T-helper 22 cell (primary cell): ENCODE measurements around the gene MED20.

Experiments
- DNase-seq: peaks from one replicate; pipeline ENCODE4 v3.0.0-alpha.2; 2020; ENCODE audit warnings: low read depth

Gene MED20

DNA sequence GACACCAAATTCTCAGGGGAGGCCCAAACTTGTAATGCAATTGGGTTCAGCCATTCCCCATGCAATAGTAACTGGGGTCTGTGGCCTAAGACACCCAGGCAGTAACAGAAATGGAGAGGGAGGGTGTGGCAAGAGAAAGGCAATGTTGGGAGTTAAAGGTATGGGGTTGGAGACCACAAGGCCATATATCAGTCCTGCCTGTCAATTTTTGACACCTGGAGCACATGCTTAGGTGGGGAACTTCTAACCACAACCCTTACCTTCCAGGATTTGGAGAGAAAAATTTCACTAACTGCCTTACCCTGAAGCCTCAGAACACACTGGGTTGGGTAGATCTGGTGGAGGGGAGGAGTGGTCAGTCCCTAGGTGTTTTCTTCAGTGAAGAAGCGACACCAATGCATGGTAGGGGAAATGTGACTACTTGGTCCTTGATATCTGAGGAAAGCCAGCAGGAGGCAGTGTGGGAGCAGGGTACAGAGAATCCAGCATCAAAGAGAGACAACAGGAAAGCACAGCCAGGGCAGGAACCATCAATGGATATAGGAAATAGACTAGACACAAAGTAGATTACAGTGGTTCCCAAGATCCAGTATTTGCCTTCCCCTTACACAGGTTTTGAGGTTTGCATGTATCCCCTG, 18.9 kb downstream of the MED20 start:
- peak; percentile 14 for DNase-seq

DNA sequence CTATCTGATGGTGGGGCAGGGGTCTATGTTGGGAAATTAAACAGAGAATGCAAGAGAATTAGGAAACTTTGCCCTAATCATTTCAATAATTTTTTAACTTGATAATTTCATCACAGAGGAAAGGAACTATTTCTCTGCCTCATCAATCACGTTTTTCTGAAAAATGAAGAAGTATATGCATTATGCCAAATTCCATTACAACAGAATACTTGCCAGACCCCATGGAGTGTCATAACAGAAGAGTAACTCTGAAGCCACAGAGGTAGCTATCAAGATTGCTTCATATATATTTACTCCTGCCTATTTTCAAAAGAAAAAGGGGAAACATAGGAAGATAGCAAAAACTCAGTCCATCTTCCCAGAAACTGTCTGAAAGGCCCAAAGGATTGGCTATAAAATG, 20.1 kb downstream of the MED20 start:
- no peak for DNase-seq

DNA sequence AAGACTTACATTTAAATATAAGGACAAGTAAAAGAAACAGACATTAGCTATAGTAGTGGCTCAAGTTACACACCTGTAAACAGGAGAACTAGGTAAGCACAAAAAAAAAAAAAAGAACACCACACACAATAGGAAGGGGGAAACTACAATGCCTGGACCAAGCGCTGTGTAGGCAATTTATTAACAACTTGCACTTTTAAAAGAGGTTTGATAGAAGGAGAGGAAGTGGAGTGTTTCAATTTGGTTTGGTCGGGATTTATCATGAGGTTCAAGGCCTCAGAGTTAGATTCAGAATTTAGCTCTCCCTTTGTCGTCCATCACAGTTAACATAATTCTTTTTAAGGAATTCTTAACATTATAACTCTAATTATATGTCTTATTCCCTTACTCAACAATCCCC, 24.7 kb downstream of the MED20 start:
- no peak for DNase-seq

DNA sequence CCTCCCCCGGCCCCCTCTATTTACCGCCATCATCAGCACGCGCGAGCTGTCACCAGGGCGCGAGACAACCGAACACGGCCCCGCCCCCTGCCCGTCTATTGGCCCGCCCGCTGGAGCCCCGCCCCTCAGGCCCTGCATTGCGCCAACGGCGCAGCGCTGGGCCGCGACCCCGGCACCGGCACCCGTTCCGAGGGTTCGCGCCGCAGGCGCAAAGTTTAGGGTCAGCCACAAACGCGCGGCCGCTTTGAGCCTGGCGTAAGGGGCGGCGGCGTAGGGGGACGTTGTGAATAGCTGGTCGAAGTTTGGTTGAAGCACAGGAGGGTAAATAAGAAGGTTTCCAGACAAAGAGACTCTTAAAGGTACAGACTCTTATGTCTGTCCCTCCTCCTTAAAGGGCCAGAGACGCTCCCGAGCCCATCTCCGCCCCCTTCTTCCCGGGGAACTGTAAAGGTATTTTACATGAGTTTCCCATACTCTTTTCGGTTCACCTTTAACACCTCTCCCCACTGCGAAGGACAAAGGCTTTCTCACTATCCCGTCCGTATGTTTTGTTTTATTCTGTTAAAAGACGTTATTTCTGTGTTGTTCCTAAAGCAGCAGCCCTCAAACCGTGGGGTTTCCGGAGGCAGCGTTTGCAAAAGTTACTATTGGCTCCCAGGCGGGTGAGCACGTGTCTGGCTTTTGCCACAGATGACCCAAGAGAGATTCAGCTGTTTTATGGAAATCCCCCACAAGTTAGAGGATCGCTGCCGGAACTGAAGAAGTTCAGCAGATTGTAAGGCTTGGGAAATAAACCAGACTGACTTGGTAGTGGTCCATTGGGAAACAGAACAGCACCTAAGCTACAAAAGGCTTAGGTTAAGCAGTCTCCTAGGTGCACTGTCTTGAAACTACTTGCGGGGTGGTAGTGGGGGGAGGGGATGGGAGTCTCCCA, 25.4 kb downstream of the MED20 start, which contains the start of gene USP49:
TSS of gene USP49 (minus strand) at position 76 of the 934 bp plus-strand sequence. CDS start 88,392 bp downstream, outside the sequence.
- peak; percentile 84 for DNase-seq

DNA sequence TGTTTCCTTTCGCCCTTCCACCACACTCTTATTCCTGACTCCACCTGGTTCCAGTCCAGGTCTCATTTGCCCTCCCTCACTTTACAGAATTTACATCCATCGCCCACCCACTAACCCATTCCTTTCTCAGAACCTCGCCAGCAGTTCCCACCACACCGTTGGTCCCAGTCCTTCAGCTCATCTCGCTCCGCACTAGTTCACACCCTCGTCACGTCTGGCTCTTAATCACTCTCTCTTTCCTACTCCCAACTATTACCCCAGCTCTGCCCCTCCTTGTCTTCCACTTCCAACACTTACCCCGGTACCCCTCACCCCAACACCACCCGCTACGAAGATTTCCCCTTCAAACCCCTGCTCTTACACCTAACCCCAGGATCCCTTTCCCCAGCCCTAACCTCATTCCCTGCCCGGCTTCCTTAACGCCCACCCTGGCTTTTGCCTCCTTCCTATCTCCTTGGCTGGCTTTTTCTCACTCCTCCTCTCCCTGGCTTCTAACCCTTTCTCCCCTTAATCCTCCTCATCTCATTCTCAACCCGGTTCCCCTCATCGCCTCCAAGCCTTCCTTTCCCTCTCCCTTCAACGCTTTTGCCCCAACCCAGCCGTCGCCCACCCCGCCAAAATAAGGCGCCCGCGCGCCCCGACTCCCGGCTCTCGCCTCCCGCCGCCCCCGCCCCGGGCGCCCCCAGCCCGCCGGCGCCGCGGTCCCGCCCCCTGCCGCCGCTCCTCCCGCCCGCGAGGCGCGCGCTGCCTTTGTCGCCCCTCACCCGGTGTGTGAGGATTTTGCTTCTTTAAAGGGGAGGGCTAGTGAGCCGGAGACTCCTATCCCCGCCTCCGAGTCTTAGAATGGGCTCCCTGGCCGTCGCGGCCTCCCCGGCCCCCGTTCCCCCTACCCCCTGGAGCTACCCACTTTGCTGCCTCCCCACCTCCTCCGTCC, 26.3 kb downstream of the MED20 start:
- DNase-seq: no peak

DNA sequence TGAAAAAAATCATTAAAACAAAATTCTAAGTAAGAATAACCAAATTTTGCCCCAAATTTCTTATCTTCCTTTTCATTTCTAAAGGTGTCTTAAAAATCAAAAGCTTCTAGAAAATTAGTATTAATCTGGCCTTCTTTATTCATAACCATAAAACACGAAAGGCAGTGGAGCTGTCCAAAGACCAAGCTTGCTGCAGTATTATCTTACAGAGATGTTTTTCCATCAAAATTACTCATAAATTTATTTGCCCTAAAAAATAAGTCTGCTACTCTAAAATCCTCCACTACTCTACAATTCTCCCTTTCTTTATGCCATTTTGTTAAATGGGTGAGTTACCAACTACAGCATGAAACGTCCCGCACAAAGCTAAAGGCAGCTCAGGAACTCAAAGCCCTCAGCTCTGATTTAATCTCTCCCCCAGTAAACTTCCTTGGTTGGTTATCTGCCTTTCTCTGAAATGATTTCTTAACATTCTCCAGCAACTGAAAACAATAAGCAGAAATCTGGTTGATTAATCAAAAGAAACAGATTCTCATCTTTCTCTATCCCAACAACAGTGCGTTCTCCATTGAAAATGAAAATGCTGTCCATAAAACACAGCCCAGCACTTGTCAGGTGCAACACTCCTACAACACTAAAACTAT, 27.9 kb downstream of the MED20 start:
- no peak for DNase-seq

DNA sequence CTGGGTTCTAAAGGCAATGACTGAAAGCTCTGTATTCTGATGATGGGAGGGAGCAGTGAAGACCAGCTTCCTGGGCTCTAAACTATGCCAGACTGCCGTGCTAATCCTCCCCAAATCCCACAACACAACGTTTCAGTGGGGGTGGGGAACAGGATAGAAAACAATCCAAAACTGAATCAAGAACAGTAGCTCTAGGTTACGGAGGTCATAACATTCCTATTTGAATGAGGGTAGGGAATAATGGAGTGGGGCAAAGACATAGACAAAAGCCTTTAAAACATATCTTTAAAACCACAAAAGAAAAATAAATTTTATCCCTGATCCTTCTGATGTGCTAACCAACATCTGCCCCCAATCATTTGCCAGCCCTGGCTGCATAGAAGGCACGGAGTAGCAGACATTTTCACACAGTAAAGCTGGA, 33.6 kb downstream of the MED20 start:
- no peak for DNase-seq

DNA sequence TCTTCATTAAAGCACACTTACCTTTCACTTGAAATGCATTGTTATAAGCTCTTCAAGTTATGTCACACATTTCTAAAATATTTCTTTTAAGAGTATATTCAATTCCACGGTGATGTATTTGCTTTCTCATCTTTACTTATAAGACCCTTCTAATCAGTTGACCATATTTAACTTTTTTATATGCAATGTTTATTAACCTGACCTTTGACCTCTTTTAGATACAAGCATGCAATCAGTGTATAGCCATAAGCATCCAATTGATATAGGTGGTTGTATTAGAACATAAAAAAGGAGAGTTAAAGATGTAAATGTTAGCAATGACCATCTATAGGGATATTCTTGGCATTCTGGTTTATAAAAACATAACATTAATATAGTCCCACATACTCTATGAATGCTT, 35.0 kb downstream of the MED20 start:
- DNase-seq: no peak

DNA sequence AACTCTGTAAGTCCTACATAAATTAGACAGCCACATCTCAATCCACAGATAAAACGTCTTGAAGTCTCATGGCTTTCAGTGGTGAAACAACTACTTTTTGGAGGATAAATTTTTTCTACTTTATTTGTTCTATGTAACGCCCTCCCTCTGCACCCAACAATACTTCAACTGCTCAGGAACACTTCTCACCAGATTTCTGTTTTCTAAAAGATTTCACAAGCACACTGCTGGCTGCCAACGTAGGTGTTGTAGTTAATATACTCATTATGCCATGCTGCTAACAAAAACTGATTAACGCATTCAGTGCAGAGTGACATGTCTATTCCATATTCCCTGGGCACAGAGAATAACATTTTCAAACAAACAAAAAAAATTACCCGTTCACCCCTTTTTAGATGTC, 36.0 kb downstream of the MED20 start:
- DNase-seq: no peak

DNA sequence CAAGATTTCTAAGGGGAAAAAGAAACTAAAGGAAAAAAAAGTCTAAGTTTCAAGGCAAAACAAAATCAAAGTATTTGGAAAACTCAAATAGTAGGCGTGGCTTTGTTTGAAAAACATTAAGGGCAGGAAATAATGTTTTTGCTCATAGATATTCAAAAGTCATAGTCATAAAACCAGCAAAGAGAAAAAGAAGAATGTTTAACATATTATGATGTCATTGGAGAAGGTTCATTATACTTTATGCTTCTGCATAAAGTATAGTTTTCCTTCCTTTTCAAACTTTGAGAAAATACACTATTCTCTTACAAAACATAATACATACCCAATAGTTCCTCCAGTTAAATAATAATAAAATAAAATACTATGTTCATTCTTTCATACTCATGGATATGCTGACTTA, 39.4 kb downstream of the MED20 start:
- DNase-seq: no peak

DNA sequence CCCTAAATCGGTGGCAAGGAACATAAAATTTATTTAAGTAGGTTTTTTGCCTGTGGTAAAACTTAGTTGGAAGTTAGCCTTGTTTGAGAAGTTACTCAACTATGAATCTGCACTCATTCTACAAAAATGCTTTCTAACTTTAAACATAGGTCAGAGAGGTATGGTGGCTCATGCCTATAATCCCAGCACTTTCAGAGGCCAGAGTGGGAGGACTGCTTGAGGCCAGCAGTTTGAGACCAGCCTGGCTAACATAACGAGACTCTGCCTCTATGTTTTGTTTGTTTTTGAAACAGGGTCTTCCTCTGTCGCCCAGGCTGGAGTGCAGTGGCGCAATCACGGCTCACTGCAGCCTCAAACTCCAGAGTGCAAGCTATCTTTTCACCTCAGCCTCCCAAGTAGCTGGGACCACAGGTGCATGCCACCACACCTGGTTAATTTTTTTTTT, 42.0 kb downstream of the MED20 start:
- DNase-seq: no peak

DNA sequence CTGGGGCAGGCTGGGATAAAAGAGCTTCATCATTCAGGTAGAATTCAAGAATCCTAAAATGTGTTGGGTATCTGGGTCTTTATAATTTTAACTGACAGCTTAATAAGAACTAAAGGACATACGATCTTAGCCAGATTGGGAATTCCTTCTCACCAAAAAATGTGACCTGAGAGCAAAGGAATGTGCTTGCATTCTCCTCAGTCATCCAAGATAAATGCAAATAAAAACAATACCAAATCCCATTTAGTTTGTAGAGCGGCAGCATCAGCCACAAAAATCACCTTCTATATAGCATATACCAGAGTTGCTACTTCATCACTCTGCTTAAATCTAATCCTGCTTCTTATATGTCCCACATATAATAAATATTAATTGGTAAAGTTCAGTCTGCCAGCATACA, 42.7 kb downstream of the MED20 start:
- no peak for DNase-seq

DNA sequence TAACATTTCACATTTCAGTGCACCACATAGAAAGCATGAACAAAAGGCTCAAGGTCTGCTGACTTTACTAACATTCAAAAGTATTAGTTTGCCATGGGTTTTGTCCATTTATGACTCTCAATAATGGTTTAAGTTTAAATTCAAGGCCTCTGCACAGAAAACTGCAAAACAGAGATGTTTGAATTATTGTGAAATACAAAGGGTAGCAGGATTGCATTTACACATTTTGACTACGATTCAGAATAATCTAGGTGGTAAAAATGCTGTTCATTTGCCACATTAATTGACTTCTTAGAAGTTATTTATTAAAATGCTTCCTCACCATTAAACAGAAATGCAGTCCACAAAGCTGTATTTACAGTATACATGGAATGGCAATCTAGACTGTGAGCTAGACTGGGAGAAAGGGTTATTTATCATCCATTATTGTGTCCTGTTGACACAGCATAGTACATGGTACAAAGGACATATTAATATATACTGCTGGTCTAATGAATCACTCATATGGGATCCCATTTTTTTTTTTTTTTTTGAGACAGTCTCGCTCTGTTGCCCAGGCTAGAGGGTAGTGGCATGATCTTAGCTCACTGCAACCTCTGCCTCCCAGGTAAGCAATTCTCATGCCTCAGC, 43.8 kb downstream of the MED20 start:
- DNase-seq: no peak

DNA sequence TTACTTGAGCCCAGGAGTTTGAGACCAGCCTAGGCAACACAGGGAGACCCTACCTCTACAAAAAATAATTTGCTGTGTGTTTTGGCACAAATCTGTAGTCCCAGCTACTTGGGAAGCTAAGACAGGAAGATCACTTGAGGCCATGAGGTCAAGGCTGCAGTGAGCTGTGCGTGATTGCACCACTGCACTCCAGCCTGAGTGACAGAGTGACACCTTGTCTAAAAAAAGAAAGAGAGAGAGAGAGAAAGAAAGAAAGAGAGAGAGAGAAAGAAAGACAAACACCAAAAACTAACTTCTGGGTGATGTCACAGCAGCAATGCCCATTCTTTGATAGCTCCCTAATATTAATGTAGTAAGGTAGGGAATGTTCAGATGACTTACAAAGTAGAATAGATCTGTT, 46.2 kb downstream of the MED20 start:
- no peak for DNase-seq

DNA sequence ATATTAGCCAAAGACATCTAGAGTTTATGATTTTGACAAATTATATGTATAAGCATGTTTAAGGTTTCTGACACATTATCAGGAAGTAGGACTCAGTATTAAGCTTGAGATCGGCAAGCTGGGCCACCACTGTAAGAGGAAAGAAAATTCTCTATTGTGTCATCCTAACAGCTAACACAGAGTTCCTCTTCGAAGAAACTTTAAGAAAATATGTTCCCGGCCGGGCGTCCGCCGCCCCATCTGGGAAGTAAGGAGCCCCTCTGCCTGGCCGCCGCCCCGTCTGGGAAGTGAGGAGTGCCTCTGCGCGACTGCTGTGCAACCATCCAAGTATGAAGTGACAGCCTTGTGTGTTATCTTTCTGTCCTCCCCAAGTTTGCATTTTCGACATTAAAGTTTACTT, 48.8 kb downstream of the MED20 start:
- DNase-seq: no peak

DNA sequence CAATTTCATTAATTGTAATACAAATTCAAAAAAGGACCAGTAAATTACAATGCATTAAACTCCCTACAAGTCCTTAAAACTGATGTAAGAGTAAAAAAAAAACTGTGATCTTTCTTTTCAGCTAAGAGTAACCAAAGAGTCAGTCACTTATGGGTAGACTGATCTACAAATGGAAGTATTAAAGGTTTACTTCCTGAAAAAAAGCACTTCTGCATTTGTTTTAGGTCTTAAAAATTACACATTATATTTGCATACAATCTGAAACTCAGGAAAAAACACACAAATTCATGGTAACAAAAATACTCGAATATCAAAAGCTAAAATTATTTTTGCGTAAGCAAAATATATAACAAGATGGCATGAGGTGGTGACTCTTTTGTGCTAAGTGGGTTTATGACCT, 49.2 kb downstream of the MED20 start:
- DNase-seq: no peak

DNA sequence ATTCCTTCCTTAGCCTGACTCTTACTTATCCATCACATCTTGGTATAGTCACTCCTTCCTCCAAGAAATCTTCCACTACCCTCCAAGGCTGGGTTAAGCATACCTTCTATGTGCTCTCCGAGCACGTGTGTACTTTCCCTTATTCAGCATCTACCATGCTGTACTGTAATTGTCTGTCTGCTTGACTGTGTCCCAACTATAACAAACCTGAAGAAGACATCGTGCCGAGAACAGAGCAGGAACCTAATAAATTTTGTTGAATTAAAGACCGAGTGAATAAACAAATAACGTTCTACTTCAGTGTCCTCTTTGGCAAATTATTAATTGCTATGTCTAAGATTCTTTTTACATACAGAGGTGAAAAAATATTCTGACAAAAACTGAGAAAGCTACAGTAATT, 61.6 kb downstream of the MED20 start:
- DNase-seq: no peak

DNA sequence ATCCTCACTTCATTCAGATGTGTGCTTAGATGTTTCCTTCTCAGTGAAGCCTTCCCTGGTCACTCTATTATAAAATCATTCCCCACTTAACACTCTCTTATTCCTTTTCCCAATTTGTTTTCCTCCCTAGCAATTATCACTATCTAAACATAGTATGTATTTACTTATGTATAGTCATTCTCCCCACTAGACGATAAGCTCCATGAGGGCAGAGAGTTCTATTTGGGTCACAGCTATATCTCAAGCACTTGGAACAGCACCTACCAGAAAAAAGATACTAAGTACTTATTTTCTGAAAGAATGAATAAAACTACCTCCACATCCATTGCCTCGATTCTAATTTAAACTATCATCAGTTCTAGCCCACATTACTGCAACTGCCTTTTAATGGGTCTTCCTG, 62.2 kb downstream of the MED20 start:
- no peak for DNase-seq
